GM13976 (cell line): ENCODE data around the gene RABGAP1.
A peak's percentile ranks its signal among the peaks of the same experiment; 100 is the strongest.

Source experiments
- DNase-seq: peaks from one replicate; pipeline ENCODE4 v3.0.0; 2012; ENCODE audit warnings: low spot score
- in situ Hi-C: fragments of 300-500 bp; cut with MboI; formaldehyde crosslinking; loops from one replicate; pipeline ENCODE4 v1.12.0; 2022; ENCODE audit warnings: low sequenced_read_pairs, mixed read lengths, inconsistent platforms; ENCODE audit not compliant: unreplicated experiment
- TF ChIP-seq, protein P1 (sequence below): IDR thresholded peaks from 2 replicates; pipeline ENCODE4 v1.5.1; 2012; ENCODE audit warnings: borderline replicate concordance, mild to moderate bottlenecking; ENCODE audit not compliant: insufficient read depth; ENCODE audit errors: extremely low read depth, missing control alignments, control extremely low read depth

Gene RABGAP1

DNA sequence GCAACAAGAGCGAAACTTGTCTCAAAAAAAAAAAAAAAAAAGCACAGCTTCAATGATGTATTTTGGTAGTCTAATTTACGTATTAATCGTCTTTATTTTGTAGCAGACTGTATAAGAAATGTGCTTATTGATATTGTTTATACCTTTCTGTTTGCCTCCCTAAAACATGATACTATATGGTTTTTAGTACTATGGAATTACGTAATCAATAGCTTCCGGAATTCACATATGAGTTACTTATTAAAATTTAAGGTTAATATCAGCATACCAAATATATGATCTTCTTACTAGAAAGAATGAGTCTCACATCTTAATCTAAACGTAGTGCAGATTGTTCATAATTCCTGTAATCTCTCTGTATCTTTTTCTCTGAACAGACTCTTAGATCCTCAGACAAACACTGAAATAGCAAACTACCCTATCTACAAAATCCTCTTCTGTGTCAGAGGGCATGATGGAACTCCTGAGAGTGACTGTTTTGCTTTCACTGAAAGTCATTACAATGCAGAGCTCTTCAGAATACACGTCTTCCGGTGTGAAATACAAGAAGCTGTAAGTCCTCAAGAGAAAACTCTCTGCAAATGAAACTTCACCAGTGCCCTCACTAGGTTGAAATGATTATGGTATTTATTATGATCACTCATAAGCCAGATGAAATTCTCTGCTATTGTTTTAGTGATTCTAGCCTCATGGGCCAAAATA, 48.3 kb downstream of the RABGAP1 start:
- in situ Hi-C loops = loop anchor here (25.0 kb wide), 1 partner anchor 527 kb away; no protein-coding TSS in a partner anchor
- peak; percentile 44 for DNase-seq

DNA sequence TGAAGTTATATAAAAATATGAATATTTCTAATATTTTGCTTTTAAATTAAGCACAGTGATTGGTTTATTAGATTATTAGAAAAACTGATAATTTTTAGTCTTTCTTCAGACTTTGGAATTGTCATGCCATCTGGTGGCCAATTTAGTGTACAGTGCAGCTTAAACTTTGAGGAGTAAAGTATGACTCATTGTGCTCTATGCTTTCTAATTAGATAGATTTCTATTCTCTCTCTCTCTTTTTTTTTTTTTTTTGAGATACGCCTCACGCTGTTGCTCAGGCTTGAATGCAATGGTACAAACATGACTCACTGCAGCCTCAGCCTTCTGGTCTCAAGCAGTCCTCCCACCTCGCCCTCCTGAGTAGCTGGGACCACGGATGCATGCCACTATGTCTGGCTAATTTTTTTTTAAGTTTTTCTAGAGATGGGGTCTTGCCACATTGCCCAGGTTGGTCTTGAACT, 50.6 kb downstream of the RABGAP1 start:
- peak; percentile 51 for DNase-seq
- in situ Hi-C loops = loop anchor here (25.0 kb wide), 1 partner anchor 529 kb away; no protein-coding TSS in a partner anchor
- TF ChIP-seq, protein P1, sequence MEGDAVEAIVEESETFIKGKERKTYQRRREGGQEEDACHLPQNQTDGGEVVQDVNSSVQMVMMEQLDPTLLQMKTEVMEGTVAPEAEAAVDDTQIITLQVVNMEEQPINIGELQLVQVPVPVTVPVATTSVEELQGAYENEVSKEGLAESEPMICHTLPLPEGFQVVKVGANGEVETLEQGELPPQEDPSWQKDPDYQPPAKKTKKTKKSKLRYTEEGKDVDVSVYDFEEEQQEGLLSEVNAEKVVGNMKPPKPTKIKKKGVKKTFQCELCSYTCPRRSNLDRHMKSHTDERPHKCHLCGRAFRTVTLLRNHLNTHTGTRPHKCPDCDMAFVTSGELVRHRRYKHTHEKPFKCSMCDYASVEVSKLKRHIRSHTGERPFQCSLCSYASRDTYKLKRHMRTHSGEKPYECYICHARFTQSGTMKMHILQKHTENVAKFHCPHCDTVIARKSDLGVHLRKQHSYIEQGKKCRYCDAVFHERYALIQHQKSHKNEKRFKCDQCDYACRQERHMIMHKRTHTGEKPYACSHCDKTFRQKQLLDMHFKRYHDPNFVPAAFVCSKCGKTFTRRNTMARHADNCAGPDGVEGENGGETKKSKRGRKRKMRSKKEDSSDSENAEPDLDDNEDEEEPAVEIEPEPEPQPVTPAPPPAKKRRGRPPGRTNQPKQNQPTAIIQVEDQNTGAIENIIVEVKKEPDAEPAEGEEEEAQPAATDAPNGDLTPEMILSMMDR = peak; percentile 57

More for the DNA sequence above, 48.3 kb downstream of the RABGAP1 start:
- TF ChIP-seq, protein P1 = no peak

DNA sequence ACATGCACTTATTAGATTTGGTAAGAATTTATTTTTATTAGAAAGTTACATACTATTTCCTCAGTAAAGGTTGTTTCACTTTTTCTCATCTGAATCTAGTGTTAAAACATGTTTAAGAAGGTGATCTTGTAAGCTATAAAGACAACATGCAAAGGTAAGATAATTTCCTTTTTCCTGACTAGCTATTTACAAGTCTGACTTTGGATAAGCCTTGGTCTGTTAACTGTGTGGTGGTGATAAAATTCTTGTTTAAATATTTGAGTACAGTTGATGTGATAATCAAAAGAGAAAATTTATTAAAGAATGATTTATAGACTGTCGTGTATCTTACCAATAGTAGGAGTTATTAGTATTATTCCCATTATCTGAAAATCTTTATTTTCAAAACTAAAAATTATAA, 55.8 kb downstream of the RABGAP1 start:
- TF ChIP-seq, protein P1 = no peak
- DNase-seq = no peak
- in situ Hi-C loops = loop anchor here (25.0 kb wide), 1 partner anchor 534 kb away; no protein-coding TSS in a partner anchor

DNA sequence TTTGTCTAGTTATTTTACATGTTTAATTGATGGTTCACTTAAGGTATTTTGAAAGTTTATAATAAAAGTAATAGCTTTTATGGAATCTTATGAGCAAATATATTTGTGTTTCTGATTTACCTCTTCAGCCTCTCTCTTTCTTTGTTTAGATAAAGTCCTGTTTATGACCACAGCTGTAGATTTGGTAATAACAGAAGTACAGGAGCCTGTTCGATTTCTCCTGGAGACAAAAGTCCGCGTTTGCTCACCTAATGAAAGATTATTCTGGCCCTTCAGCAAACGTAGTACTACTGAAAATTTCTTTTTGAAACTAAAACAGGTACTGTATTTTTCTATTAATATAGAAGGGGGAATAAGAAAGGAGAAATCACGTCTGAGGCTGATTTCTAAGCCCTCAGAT, 57.6 kb downstream of the RABGAP1 start:
- in situ Hi-C loops = loop anchor here (25.0 kb wide), 1 partner anchor 536 kb away; no protein-coding TSS in a partner anchor
- no peak for DNase-seq
- TF ChIP-seq, protein P1 = no peak

DNA sequence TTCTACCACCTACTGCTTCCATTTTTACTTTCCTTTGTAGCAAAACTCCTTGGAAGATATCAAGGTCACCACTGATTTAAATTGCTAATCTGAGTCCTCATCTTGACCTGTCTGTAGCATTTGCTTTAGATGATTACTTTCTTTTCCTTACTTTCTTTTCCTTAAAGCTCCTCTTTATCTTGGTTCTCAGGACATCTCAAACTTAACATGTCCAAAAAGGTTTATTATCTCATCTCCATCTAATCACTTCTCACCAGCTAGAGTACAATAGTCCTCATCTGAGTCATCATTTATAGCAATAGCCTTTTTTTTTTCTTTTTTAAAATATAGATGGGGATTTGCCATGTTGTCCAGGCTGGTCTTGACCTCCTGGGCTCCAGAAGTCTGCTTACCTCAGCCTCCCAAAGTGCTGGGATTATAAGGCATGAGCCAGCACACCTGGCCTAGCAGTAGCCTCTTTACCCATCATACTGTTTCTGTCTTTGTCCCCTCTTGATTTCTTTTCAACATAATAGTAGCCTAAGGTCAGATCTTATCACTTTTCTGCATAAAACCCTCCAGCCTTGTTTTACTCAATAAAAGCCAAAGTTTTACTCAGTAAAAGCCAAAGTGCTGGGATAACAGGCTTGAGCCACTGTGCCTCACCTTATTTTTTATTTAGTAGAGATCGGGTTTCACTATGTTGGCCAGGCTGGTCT, 59.7 kb downstream of the RABGAP1 start:
- in situ Hi-C loops = no loop called here
- DNase-seq = no peak
- TF ChIP-seq, protein P1 = no peak

DNA sequence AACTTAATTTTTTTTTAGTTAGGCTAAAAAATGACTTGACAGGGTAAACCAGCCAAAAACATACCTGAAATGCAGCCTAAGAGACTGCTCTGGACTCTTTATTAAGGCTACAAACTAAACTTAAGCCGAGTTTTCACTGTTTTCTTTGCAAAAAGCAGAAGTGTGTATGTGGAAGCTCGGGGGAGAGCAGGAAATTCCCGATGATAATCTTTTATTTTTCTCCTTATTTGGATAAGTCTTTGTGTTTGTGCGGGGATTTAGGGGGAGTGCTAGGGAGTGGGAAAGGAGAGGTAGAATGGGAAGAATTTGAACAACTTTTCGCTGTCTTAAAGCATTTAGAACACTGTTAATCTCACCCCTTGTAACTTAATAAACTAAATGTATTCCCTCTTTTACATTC, 61.9 kb downstream of the RABGAP1 start:
- no peak for DNase-seq
- TF ChIP-seq, protein P1 = no peak
- in situ Hi-C loops = no loop called here
